H9 (cell line): ENCODE measurements around the gene TANK. TPM values are rescaled to one million over a fixed set of nuclear protein-coding genes. Genes with fewer than 3 reads are reported as not detected.
"Not testable (repeated sequence)": the region's sequence is repeated elsewhere in the genome, so short reads cannot be mapped to it uniquely, and the experiment has no call there.

ENCODE experiments used
- DNase-seq: peaks from one replicate; pipeline ENCODE4 v3.0.0-alpha.2; 2017
- H2AFZ ChIP-seq: one replicate; pipeline ENCODE4 v1.6.1; 2013; ENCODE audit warnings: mild to moderate bottlenecking, low read length, control low read depth, moderate library complexity
- H2AK5ac ChIP-seq: 2 replicates; pipeline ENCODE4 v1.6.1; 2013; ENCODE audit warnings: low read length, control low read depth, mixed read lengths; ENCODE audit not compliant: insufficient read length
- H2BK120ac ChIP-seq: one replicate; pipeline ENCODE4 v1.6.1; 2013; ENCODE audit warnings: low read depth, mild to moderate bottlenecking, low read length, control low read depth, inconsistent platforms; ENCODE audit not compliant: poor library complexity, severe bottlenecking
- H2BK12ac ChIP-seq: 2 replicates; pipeline ENCODE4 v1.6.1; 2013; ENCODE audit warnings: low read length, control low read depth, mixed read lengths, low read depth; ENCODE audit not compliant: insufficient read length
- H2BK15ac ChIP-seq: 2 replicates; pipeline ENCODE4 v1.6.1; 2013; ENCODE audit warnings: low read depth, low read length, control low read depth
- H2BK20ac ChIP-seq: one replicate; pipeline ENCODE4 v1.6.1; 2013; ENCODE audit warnings: low read depth, mild to moderate bottlenecking, low read length, control low read depth, inconsistent platforms; ENCODE audit not compliant: poor library complexity, severe bottlenecking
- H2BK5ac ChIP-seq: 2 replicates; pipeline ENCODE4 v1.6.1; 2013; ENCODE audit warnings: low read length, control low read depth, mixed read lengths; ENCODE audit not compliant: insufficient read length
- H3K14ac ChIP-seq: 2 replicates; pipeline ENCODE4 v1.6.1; 2013; ENCODE audit warnings: low read length, control low read depth; ENCODE audit not compliant: insufficient read depth
- H3K18ac ChIP-seq: 2 replicates; pipeline ENCODE4 v1.6.1; 2013; ENCODE audit warnings: low read depth, mild to moderate bottlenecking, mixed read lengths, low read length, control low read depth; ENCODE audit not compliant: insufficient read length
- H3K23ac ChIP-seq: 2 replicates; pipeline ENCODE4 v1.6.1; 2013; ENCODE audit warnings: low read length, control low read depth, mixed read lengths, low read depth; ENCODE audit not compliant: insufficient read length
- H3K23me2 ChIP-seq: 2 replicates; pipeline ENCODE4 v1.6.1; 2013; ENCODE audit warnings: low read depth, mild to moderate bottlenecking, mixed read lengths, low read length, control low read depth; ENCODE audit not compliant: insufficient read length, poor library complexity, severe bottlenecking
- H3K27ac ChIP-seq: 2 replicates; pipeline ENCODE4 v1.5.1; 2013; ENCODE audit warnings: low read length, control low read depth, mixed read lengths, low read depth; ENCODE audit not compliant: insufficient read length
- H3K27me3 ChIP-seq: 2 replicates; pipeline ENCODE4 v1.6.1; 2013; ENCODE audit warnings: low read length, control low read depth, inconsistent platforms; ENCODE audit not compliant: insufficient read depth
- H3K4ac ChIP-seq: 2 replicates; pipeline ENCODE4 v1.6.1; 2013; ENCODE audit warnings: low read depth, mild to moderate bottlenecking, control low read depth, inconsistent platforms, low read length, moderate library complexity
- H3K4me1 ChIP-seq: 2 replicates; pipeline ENCODE4 v1.6.1; 2013; ENCODE audit warnings: low read length, control low read depth, inconsistent platforms; ENCODE audit not compliant: insufficient read depth
- H3K4me2 ChIP-seq: 2 replicates; pipeline ENCODE4 v1.6.1; 2013; ENCODE audit warnings: low read length, control low read depth, mixed read lengths; ENCODE audit not compliant: insufficient read length, insufficient read depth
- H3K56ac ChIP-seq: 2 replicates; pipeline ENCODE4 v1.6.1; 2013; ENCODE audit warnings: low read depth, mild to moderate bottlenecking, mixed read lengths, low read length, control low read depth; ENCODE audit not compliant: insufficient read length
- H3K79me1 ChIP-seq: 2 replicates; pipeline ENCODE4 v1.6.1; 2013; ENCODE audit warnings: low read depth, mild to moderate bottlenecking, moderate library complexity, low read length, control low read depth, inconsistent platforms; ENCODE audit not compliant: insufficient read depth, poor library complexity, severe bottlenecking
- H3K79me2 ChIP-seq: 2 replicates; pipeline ENCODE4 v1.6.1; 2013; ENCODE audit warnings: low read length, control low read depth, inconsistent platforms; ENCODE audit not compliant: insufficient read depth
- H3K9ac ChIP-seq: 2 replicates; pipeline ENCODE4 v1.6.1; 2013; ENCODE audit warnings: low read length, control low read depth, mixed read lengths; ENCODE audit not compliant: insufficient read length; ENCODE audit errors: extremely low read depth
- H3K9me3 ChIP-seq: one replicate; pipeline ENCODE4 v1.6.1; 2013; ENCODE audit warnings: low read depth, low read length, inconsistent platforms; ENCODE audit not compliant: control insufficient read depth
- H3T11ph ChIP-seq: one replicate; pipeline ENCODE4 v1.6.1; 2013; ENCODE audit warnings: mild to moderate bottlenecking, low read length, control low read depth, inconsistent platforms
- H4K20me1 ChIP-seq: one replicate; pipeline ENCODE4 v1.6.1; 2013; ENCODE audit not compliant: control insufficient read depth, insufficient read length, insufficient read depth
- H4K5ac ChIP-seq: 2 replicates; pipeline ENCODE4 v1.6.1; 2013; ENCODE audit warnings: low read depth, mild to moderate bottlenecking, mixed read lengths, low read length, control low read depth; ENCODE audit not compliant: insufficient read length
- H4K8ac ChIP-seq: replicated peaks from 2 replicates; pipeline ENCODE4 v1.6.1; 2013; ENCODE audit warnings: low read length, control low read depth, mixed read lengths, low read depth; ENCODE audit not compliant: insufficient read length
- H4K91ac ChIP-seq: 2 replicates; pipeline ENCODE4 v1.6.1; 2013; ENCODE audit warnings: low read depth, mild to moderate bottlenecking, moderate library complexity, mixed read lengths, low read length, control low read depth; ENCODE audit not compliant: insufficient read length
- H3K27ac Mint-ChIP-seq, 3 experiments: 2 replicates in 2 of 3; 3 replicates in 1 of 3; pipeline ENCODE4 v1.8.0; 2020 to 2021; ENCODE audit warnings: mixed read lengths in 3 of 3, mild to moderate bottlenecking in 1 of 3, moderate library complexity in 1 of 3
- H3K27me3 Mint-ChIP-seq: 2 replicates; pipeline ENCODE4 v1.8.0; 2021; ENCODE audit warnings: low read depth, mild to moderate bottlenecking, moderate library complexity, mixed read lengths
- H3K36me3 Mint-ChIP-seq, 3 experiments: 2 replicates in 2 of 3; 3 replicates in 1 of 3; pipeline ENCODE4 v1.8.0; 2020 to 2021; ENCODE audit warnings: low read depth in 3 of 3, mixed read lengths in 3 of 3; ENCODE audit not compliant: insufficient read depth in 1 of 3
- H3K4me1 Mint-ChIP-seq, 2 experiments: 2 replicates each; pipeline ENCODE4 v1.8.0; 2020; ENCODE audit warnings: mixed read lengths in 2 of 2
- H3K4me3 Mint-ChIP-seq, 2 experiments: 2 replicates in 1 of 2; 3 replicates in 1 of 2; pipeline ENCODE4 v1.8.0; 2020 to 2021; ENCODE audit warnings: mild to moderate bottlenecking in 2 of 2, mixed read lengths in 2 of 2, moderate library complexity in 1 of 2
- H3K9me3 Mint-ChIP-seq, 2 experiments: 2 replicates in 1 of 2; 3 replicates in 1 of 2; pipeline ENCODE4 v1.8.0; 2020; ENCODE audit warnings: mild to moderate bottlenecking in 2 of 2, mixed read lengths in 2 of 2, moderate library complexity in 1 of 2
- CTCF ChIP-seq: fragments of 200-600 bp; sonication (generic); conservative IDR thresholded peaks from 3 replicates; pipeline ENCODE4 v1.8.0; 2021; ENCODE audit warnings: antibody characterized with exemption, mild to moderate bottlenecking
- WGBS: extraction: QIAGEN DNeasy Blood & Tissue Kit; methylation state at CpG from one replicate; pipeline ENCODE4 v1.1.7; 2013; ENCODE audit warnings: missing lambda C conversion rate, low lambda C conversion rate, mixed read lengths; ENCODE audit not compliant: insufficient read length; ENCODE audit errors: extremely low coverage; 5-methylcytosine and 5-hydroxymethylcytosine counted together
- total RNA-seq: library from RNA; stranded (reverse); gene quantifications from 2 replicates; pipeline ENCODE4 v1.2.1, GENCODE V29; 2021

The TANK gene
- total RNA-seq, 1 experiment from 2014 or later, result 23.9 TPM

DNA sequence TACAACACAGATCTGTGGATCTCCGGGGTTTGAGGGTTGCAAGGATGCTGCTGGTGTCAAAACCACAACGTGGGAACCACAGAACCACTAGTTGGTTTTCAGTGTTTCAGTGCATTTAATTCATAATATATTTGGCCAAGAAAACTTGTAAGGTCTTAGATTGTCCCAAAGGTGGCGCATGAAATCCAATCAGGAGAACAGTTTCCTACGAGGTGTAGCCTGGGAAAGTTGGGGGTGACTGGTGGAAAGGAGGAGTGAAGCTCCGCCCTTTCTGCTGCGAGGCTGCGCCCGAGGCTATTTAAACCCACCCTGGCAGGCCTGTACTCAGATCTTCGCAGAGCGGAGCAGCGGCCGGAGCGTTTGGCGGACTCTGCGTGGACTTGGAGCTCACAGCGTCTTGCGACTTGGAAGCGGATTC, 120.7 kb downstream of the TANK start:
- not testable (repeated sequence) for H3K27ac ChIP-seq, H2AFZ ChIP-seq, H3K9ac ChIP-seq, H3K79me2 ChIP-seq, H3K4me2 ChIP-seq, H3K14ac ChIP-seq, H4K8ac ChIP-seq, H3K23ac ChIP-seq, H3K9me3 Mint-ChIP-seq, H3K4me1 Mint-ChIP-seq, H2BK120ac ChIP-seq, H3K4me3 Mint-ChIP-seq, H2BK15ac ChIP-seq, H4K91ac ChIP-seq, H2AK5ac ChIP-seq, H3K27me3 Mint-ChIP-seq, H2BK20ac ChIP-seq, H4K20me1 ChIP-seq, H3K56ac ChIP-seq, H3K4ac ChIP-seq, H3K4me1 ChIP-seq, H2BK5ac ChIP-seq, H3T11ph ChIP-seq, H4K5ac ChIP-seq, H2BK12ac ChIP-seq, H3K27me3 ChIP-seq, H3K27ac Mint-ChIP-seq, H3K79me1 ChIP-seq, H3K18ac ChIP-seq, H3K23me2 ChIP-seq
- H3K36me3 Mint-ChIP-seq, result peaks cover 3 to 15% (median 7%) of the 10 kb centered on the region in 3 experiments; a peak in 6 of 7 replicates
- peak; percentile 84 for DNase-seq
- WGBS, result no CpG with 5 or more reads among the region's 18 CpGs
- TF ChIP-seq CTCF, result peak; percentile 61; the same call in 2 of the 3 replicates
- H3K9me3 ChIP-seq, result peaks cover 22% of the 10 kb centered on the region

- not testable (repeated sequence) for H2AK5ac ChIP-seq, H3K4me1 Mint-ChIP-seq, H4K8ac ChIP-seq, H2BK5ac ChIP-seq, H3K4me2 ChIP-seq, H3K27me3 Mint-ChIP-seq, H2BK120ac ChIP-seq, H3K23me2 ChIP-seq, H3K4ac ChIP-seq, H3K4me1 ChIP-seq, H3K27ac ChIP-seq, H3K27ac Mint-ChIP-seq, H2BK12ac ChIP-seq, H4K91ac ChIP-seq, H3K4me3 Mint-ChIP-seq, H3K23ac ChIP-seq, H2AFZ ChIP-seq, H3K79me1 ChIP-seq, DNase-seq, H2BK20ac ChIP-seq, H3T11ph ChIP-seq, H2BK15ac ChIP-seq, H3K27me3 ChIP-seq, H3K79me2 ChIP-seq, H3K56ac ChIP-seq, H3K18ac ChIP-seq, H4K20me1 ChIP-seq, H4K5ac ChIP-seq, H3K9ac ChIP-seq, H3K14ac ChIP-seq
- H3K9me3 Mint-ChIP-seq, result peaks cover 11 to 14% of the 10 kb centered on the region in 2 experiments; a peak in 4 of 5 replicates
- H3K9me3 ChIP-seq, result peaks cover 22% of the 10 kb centered on the region
- H3K36me3 Mint-ChIP-seq, result peaks cover 3 to 17% (median 7%) of the 10 kb centered on the region in 3 experiments; a peak in 6 of 7 replicates
- no CpG with 5 or more reads among the region's 11 CpGs for WGBS
Measured at GRCh38 chr2:161281615-161282310, 121.5 kb downstream of the TANK start.
